ENCODE data around the gene SSH2. TPM values are rescaled to one million over a fixed set of nuclear protein-coding genes. Genes with fewer than 3 reads are reported as not detected.

SSH2 gene
- total RNA-seq, 2 experiments from 2014 or later, result 32.0 to 33.1 TPM

GRCh38 chr17:29610395-29610794, 319.6 kb downstream of the SSH2 start:
- peaks cover 16% of the 10 kb centered on the region for H3K4me1 Mint-ChIP-seq (ENCODE audit: low read depth)
- CTCF ChIA-PET, result interaction anchor here (2.4 kb wide), 1 partner anchor 18 kb away, joined by 12 read pairs; the partner anchor contains the start of gene ANKRD13B
- POLR2A ChIA-PET, result no interaction called here
- H3K36me3 Mint-ChIP-seq, result no peaks in the 10 kb centered on the region
- H3K4me3 Mint-ChIP-seq, result no peak overlapping the region
- DNase-seq, result no peak
- H3K27me3 Mint-ChIP-seq, result no peaks in the 10 kb centered on the region
- no peaks in the 10 kb centered on the region for H3K9me3 Mint-ChIP-seq
- intact Hi-C loops (cut with micrococcal nuclease), result no loop called here
- no peak overlapping the region for H3K27ac Mint-ChIP-seq

- no peak overlapping the region for H3K4me3 Mint-ChIP-seq
- no peak overlapping the region for H3K27ac Mint-ChIP-seq
- H3K9me3 Mint-ChIP-seq, result no peaks in the 10 kb centered on the region
- ChIA-PET POLR2A (interaction anchor here (1.1 kb wide), 1 partner anchor 42 kb away, joined by 3 read pairs; the partner anchor contains the start of gene ABHD15), CTCF (interaction anchor here (1.3 to 1.5 kb wide), 2 partner anchors 8 to 27 kb away, joined by 3 to 4 read pairs; no protein-coding TSS in a partner anchor)
- no peak for DNase-seq
- H3K36me3 Mint-ChIP-seq, result no peaks in the 10 kb centered on the region
- peaks cover 3% of the 10 kb centered on the region for H3K4me1 Mint-ChIP-seq (ENCODE audit: low read depth)
- intact Hi-C loops (cut with micrococcal nuclease), result no loop called here
- no peaks in the 10 kb centered on the region for H3K27me3 Mint-ChIP-seq
Observed at GRCh38 chr17:29608986-29609385, 321.0 kb downstream of the SSH2 start.

- DNase-seq, result no peak
- Mint-ChIP-seq H3K27me3 (no peaks in the 10 kb centered on the region), H3K36me3 (no peaks in the 10 kb centered on the region), H3K4me1 (ENCODE audit: low read depth) (no peaks in the 10 kb centered on the region), H3K4me3 (no peak overlapping the region), H3K27ac (no peak overlapping the region), H3K9me3 (no peaks in the 10 kb centered on the region)
- CTCF ChIA-PET, result interaction anchor here (1.3 to 1.5 kb wide), 2 partner anchors 10 to 26 kb away, joined by 3 to 4 read pairs; no protein-coding TSS in a partner anchor
- POLR2A ChIA-PET, result interaction anchor here (1.1 kb wide), 1 partner anchor 41 kb away, joined by 3 read pairs; the partner anchor contains the start of gene ABHD15
- intact Hi-C loops (cut with micrococcal nuclease), result no loop called here
Observed at GRCh38 chr17:29607557-29608195, 322.4 kb downstream of the SSH2 start.

GRCh38 chr17:29603109-29603674, 326.8 kb downstream of the SSH2 start:
- Mint-ChIP-seq H3K4me3 (no peak overlapping the region), H3K27me3 (no peaks in the 10 kb centered on the region), H3K36me3 (peaks cover 1% of the 10 kb centered on the region), H3K4me1 (ENCODE audit: low read depth) (no peaks in the 10 kb centered on the region), H3K27ac (no peak overlapping the region), H3K9me3 (no peaks in the 10 kb centered on the region)
- intact Hi-C loops (cut with micrococcal nuclease), result no loop called here
- no peak for DNase-seq
- ChIA-PET CTCF (no interaction called here), POLR2A (no interaction called here)

- Mint-ChIP-seq H3K9me3 (no peaks in the 10 kb centered on the region), H3K4me3 (no peak overlapping the region), H3K4me1 (ENCODE audit: low read depth) (peaks cover 14% of the 10 kb centered on the region), H3K27ac (no peak overlapping the region), H3K36me3 (peaks cover 1% of the 10 kb centered on the region), H3K27me3 (no peaks in the 10 kb centered on the region)
- intact Hi-C loops (cut with micrococcal nuclease), result no loop called here
- POLR2A ChIA-PET, result no interaction called here
- DNase-seq, result no peak
- CTCF ChIA-PET, result interaction anchor here (0.7 to 2.4 kb wide), 5 partner anchors 16 to 228 kb away, joined by 3 to 9 read pairs (median 3); no protein-coding TSS in a partner anchor
Observed at GRCh38 chr17:29597361-29598172, 332.5 kb downstream of the SSH2 start.

GRCh38 chr17:29596811-29597210, 333.2 kb downstream of the SSH2 start:
- POLR2A ChIA-PET, result no interaction called here
- Mint-ChIP-seq H3K4me1 (ENCODE audit: low read depth) (peaks cover 22% of the 10 kb centered on the region), H3K36me3 (peaks cover 1% of the 10 kb centered on the region), H3K27me3 (no peaks in the 10 kb centered on the region), H3K27ac (no peak overlapping the region), H3K9me3 (no peaks in the 10 kb centered on the region), H3K4me3 (no peak overlapping the region)
- DNase-seq, result no peak
- intact Hi-C loops (cut with micrococcal nuclease), result no loop called here
- CTCF ChIA-PET, result interaction anchor here (0.7 to 1.2 kb wide), 3 partner anchors 20 to 227 kb away, joined by 3 to 4 read pairs (median 3); no protein-coding TSS in a partner anchor

- no peak for DNase-seq
- no peak overlapping the region for H3K4me3 Mint-ChIP-seq
- H3K36me3 Mint-ChIP-seq, result peaks cover 1% of the 10 kb centered on the region
- no peaks in the 10 kb centered on the region for H3K27me3 Mint-ChIP-seq
- H3K27ac Mint-ChIP-seq, result no peak overlapping the region
- peaks cover 28% of the 10 kb centered on the region for H3K4me1 Mint-ChIP-seq (ENCODE audit: low read depth)
- intact Hi-C loops (cut with micrococcal nuclease), result no loop called here
- ChIA-PET CTCF (interaction anchor here (1.3 kb wide), 1 partner anchor 17 kb away, joined by 5 read pairs; no protein-coding TSS in a partner anchor), POLR2A (no interaction called here)
- no peaks in the 10 kb centered on the region for H3K9me3 Mint-ChIP-seq
Observed at GRCh38 chr17:29595943-29596774, 333.9 kb downstream of the SSH2 start.

GRCh38 chr17:29595107-29595942, 334.7 kb downstream of the SSH2 start:
- no peak for DNase-seq
- peak overlapping the region; percentile 35 for H3K4me3 Mint-ChIP-seq
- POLR2A ChIA-PET, result no interaction called here
- H3K36me3 Mint-ChIP-seq, result peaks cover 1% of the 10 kb centered on the region
- H3K4me1 Mint-ChIP-seq (ENCODE audit: low read depth), result peaks cover 36% of the 10 kb centered on the region
- H3K27me3 Mint-ChIP-seq, result no peaks in the 10 kb centered on the region
- no peak overlapping the region for H3K27ac Mint-ChIP-seq
- CTCF ChIA-PET, result interaction anchor here (1.0 to 5.0 kb wide), 4 partner anchors 14 to 221 kb away, joined by 3 to 159 read pairs (median 4); no protein-coding TSS in a partner anchor
- intact Hi-C loops (cut with micrococcal nuclease), result no loop called here
- no peaks in the 10 kb centered on the region for H3K9me3 Mint-ChIP-seq

GRCh38 chr17:29594519-29595090, 335.4 kb downstream of the SSH2 start:
- intact Hi-C loops (cut with micrococcal nuclease), result no loop called here
- POLR2A ChIA-PET, result interaction anchor here (1.7 to 3.2 kb wide), 2 partner anchors 21 to 23 kb away, joined by 3 to 13 read pairs; no protein-coding TSS in a partner anchor
- CTCF ChIA-PET, result interaction anchor here (1.0 to 5.0 kb wide), 5 partner anchors 13 to 220 kb away, joined by 3 to 159 read pairs (median 3); no protein-coding TSS in a partner anchor
- no peaks in the 10 kb centered on the region for H3K9me3 Mint-ChIP-seq
- H3K36me3 Mint-ChIP-seq, result peaks cover 1% of the 10 kb centered on the region
- no peak overlapping the region for H3K27ac Mint-ChIP-seq
- H3K4me1 Mint-ChIP-seq (ENCODE audit: low read depth), result peaks cover 41% of the 10 kb centered on the region
- peak overlapping the region; percentile 73 for H3K4me3 Mint-ChIP-seq
- H3K27me3 Mint-ChIP-seq, result no peaks in the 10 kb centered on the region
- DNase-seq, result no peak

GRCh38 chr17:29593591-29594518, 336.2 kb downstream of the SSH2 start:
- peak; percentile 63 for DNase-seq
- H3K9me3 Mint-ChIP-seq, result no peaks in the 10 kb centered on the region
- intact Hi-C loops (cut with micrococcal nuclease), result no loop called here
- H3K27me3 Mint-ChIP-seq, result no peaks in the 10 kb centered on the region
- peaks cover 41% of the 10 kb centered on the region for H3K4me1 Mint-ChIP-seq (ENCODE audit: low read depth)
- H3K36me3 Mint-ChIP-seq, result no peaks in the 10 kb centered on the region
- ChIA-PET CTCF (interaction anchor here (1.0 to 5.0 kb wide), 9 partner anchors 11 to 219 kb away, joined by 3 to 159 read pairs (median 6); partner anchors contain the start of genes ABHD15 and TP53I13), POLR2A (interaction anchor here (1.2 to 3.2 kb wide), 4 partner anchors 11 to 24 kb away, joined by 3 to 13 read pairs (median 4); no protein-coding TSS in a partner anchor)
- H3K27ac Mint-ChIP-seq, result no peak overlapping the region
- peak overlapping the region; percentile 73 for H3K4me3 Mint-ChIP-seq
